Gastroesophageal sphincter (tissue), 4 donors: ENCODE data around the gene MTUS2. TPM values are rescaled to one million over a fixed set of nuclear protein-coding genes. Genes with fewer than 3 reads are reported as not detected.

Experiments
- ATAC-seq: fragments of 150-250 bp; one replicate; pipeline ENCODE4 v1.9.1; 2016; ENCODE audit warnings: mild to moderate bottlenecking, moderate library complexity
- H3K27ac ChIP-seq, 4 donors: fragments of 200-600 bp; sonication (generic) in 3 of 4; 1 replicate in 3 of 4; 2 replicates in 1 of 4; pipeline ENCODE4 v1.5.1; 2016 to 2019
- H3K27me3 ChIP-seq: fragments of 200-600 bp; sonication (generic); one replicate; pipeline ENCODE4 v1.5.1; 2019
- H3K36me3 ChIP-seq, 2 donors: fragments of 200-600 bp; sonication (generic); one replicate each; pipeline ENCODE4 v1.5.1; 2019; ENCODE audit warnings: control low read depth in 1 of 2
- H3K4me1 ChIP-seq, 3 donors: fragments of 200-600 bp; sonication (generic); 1 replicate in 2 of 3; 2 replicates in 1 of 3; pipeline ENCODE4 v1.5.1; 2016 to 2019; ENCODE audit warnings: control low read depth in 2 of 3
- H3K4me3 ChIP-seq, 2 donors: fragments of 200-600 bp; sonication (generic); one replicate each; pipeline ENCODE4 v1.5.1; 2019; ENCODE audit warnings: mild to moderate bottlenecking in 1 of 2, moderate library complexity in 1 of 2
- H3K9me3 ChIP-seq, 3 donors: fragments of 200-600 bp; sonication (generic); one replicate each; pipeline ENCODE4 v1.5.1; 2017 to 2019; ENCODE audit warnings: control low read depth in 2 of 3
- EP300 ChIP-seq: sonication (generic); formaldehyde crosslinking; IDR thresholded peaks from one replicate; pipeline ENCODE4 v1.6.1; 2017; ENCODE audit warnings: antibody characterized with exemption, mild to moderate bottlenecking
- POLR2A ChIP-seq, 2 donors: fragments of 450-650 bp; IDR thresholded peaks; one replicate each; pipeline ENCODE4 v1.6.1; 2017; ENCODE audit warnings: antibody characterized with exemption in 2 of 2, mild to moderate bottlenecking in 2 of 2, moderate library complexity in 1 of 2
- POLR2AphosphoS5 ChIP-seq: sonication (generic); formaldehyde crosslinking; IDR thresholded peaks from one replicate; pipeline ENCODE4 v1.6.1; 2017; ENCODE audit warnings: antibody characterized with exemption
- WGBS, 2 donors: methylation state at CpG; one replicate each; pipeline ENCODE4 v1.1.5; 2018; ENCODE audit warnings: low coverage in 1 of 2; 5-methylcytosine and 5-hydroxymethylcytosine counted together
- total RNA-seq, 4 donors: library from RNA; depleted of rRNA; stranded (reverse); fragments of >200 nt; gene quantifications; one replicate each; pipeline ENCODE4 v1.1.0, GENCODE V29; 2016
- TF ChIP-seq, protein P1 (sequence below), 4 experiments: fragments of 200-600 bp in 2 of 4; fragments of 450-650 bp in 2 of 4; sonication (generic) in 1 of 4; IDR thresholded peaks; one replicate each; pipeline ENCODE4 v1.5.1; 2017 to 2019; ENCODE audit warnings: antibody characterized with exemption in 4 of 4, mild to moderate bottlenecking in 2 of 4, moderate library complexity in 2 of 4

Gene MTUS2
- total RNA-seq, 4 donors from 2014 or later: 0.67 to 36.7 (median 18.4) TPM

DNA sequence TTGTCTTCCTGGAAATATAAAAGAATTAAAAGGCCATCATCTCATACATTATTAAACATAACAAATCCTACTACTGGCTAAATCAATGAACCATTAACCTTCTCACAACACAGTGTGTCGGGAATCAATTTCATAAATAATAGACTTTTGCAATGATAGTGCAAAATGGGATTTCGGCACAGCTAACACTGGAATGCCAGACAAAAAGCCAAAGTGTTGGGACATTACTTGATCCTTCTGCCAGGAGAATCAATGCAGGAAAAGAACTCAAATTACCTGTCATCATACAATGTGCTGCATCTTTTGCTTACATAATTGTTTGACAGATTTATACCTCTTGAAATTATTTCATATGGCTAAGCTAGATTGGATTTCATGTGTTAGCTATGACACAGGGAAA is 334.3 kb downstream of the MTUS2 start:
- TF ChIP-seq EP300 (no peak), POLR2A (IDR thresholded peaks at IDR 0.05) (no peak), POLR2AphosphoS5 (no peak)
- TF ChIP-seq, protein P1, sequence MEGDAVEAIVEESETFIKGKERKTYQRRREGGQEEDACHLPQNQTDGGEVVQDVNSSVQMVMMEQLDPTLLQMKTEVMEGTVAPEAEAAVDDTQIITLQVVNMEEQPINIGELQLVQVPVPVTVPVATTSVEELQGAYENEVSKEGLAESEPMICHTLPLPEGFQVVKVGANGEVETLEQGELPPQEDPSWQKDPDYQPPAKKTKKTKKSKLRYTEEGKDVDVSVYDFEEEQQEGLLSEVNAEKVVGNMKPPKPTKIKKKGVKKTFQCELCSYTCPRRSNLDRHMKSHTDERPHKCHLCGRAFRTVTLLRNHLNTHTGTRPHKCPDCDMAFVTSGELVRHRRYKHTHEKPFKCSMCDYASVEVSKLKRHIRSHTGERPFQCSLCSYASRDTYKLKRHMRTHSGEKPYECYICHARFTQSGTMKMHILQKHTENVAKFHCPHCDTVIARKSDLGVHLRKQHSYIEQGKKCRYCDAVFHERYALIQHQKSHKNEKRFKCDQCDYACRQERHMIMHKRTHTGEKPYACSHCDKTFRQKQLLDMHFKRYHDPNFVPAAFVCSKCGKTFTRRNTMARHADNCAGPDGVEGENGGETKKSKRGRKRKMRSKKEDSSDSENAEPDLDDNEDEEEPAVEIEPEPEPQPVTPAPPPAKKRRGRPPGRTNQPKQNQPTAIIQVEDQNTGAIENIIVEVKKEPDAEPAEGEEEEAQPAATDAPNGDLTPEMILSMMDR (IDR thresholded peaks at IDR 0.05): no peak
- no peaks in the 10 kb centered on the region for H3K9me3 ChIP-seq
- no peak overlapping the region for H3K27ac ChIP-seq
- 73% methylated on average over 2 of the region's 2 CpGs; no CpG with 5 or more reads in 1 of the 2 donors for WGBS, 2 donors
- no peaks in the 10 kb centered on the region for H3K36me3 ChIP-seq
- H3K4me1 ChIP-seq: no peaks in the 10 kb centered on the region
- ATAC-seq: no peak
- H3K4me3 ChIP-seq: no peak overlapping the region
- no peaks in the 10 kb centered on the region for H3K27me3 ChIP-seq

DNA sequence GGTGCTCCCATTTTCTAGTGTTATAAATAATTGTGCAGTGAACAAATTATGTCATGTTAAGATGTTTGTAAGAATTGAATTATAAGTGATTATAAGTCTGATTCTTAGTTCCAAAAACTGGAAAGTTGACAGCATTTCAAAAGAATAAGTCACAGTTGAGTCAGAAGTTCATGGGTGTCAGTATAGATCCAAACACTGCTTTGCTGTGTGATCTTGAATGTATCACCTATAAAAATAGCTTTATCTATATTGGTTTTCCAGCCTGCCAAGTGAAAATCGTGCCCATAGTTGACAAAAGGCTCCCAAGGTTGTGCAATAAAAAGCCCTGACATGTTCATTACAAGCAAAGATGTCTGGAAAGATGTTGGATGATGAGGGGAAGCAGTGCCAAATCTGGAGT is 336.0 kb downstream of the MTUS2 start:
- 33 to 55% methylated on average over 1 of the region's 1 CpG for WGBS, 2 donors

DNA sequence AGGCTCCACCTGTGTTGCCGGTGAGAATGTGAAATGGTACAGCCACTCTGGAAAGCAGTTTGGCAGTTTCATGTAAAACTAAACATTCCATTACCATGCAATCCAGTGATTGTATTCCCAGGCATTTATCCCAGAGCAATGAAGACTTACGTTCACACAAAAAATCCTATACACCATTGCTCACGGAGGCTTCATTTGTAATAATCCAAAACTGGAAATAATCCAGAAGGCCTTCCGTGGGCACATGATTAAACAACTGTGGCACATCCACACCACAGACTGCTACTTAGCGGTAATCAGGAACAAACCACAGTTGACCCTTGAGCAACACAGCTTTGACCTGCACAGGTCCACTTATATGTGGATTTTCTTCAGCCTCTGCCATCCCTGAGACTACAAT is 339.7 kb downstream of the MTUS2 start:
- TF ChIP-seq POLR2A (IDR thresholded peaks at IDR 0.05) (no peak), EP300 (no peak), POLR2AphosphoS5 (no peak)
- TF ChIP-seq, protein P1 (IDR thresholded peaks at IDR 0.05): no peak
- WGBS, 2 donors: 75 to 87% methylated on average over 5 of the region's 5 CpGs
- H3K27ac ChIP-seq: no peak overlapping the region
- H3K27me3 ChIP-seq: no peaks in the 10 kb centered on the region
- H3K36me3 ChIP-seq: no peaks in the 10 kb centered on the region
- H3K4me1 ChIP-seq: no peaks in the 10 kb centered on the region
- H3K9me3 ChIP-seq: no peaks in the 10 kb centered on the region
- H3K4me3 ChIP-seq: no peak overlapping the region
- no peak for ATAC-seq

More for the DNA sequence above, 336.0 kb downstream of the MTUS2 start:
- Histone ChIP-seq H3K4me1 (no peaks in the 10 kb centered on the region), H3K4me3 (no peak overlapping the region), H3K27me3 (no peaks in the 10 kb centered on the region), H3K9me3 (no peaks in the 10 kb centered on the region), H3K27ac (no peak overlapping the region), H3K36me3 (no peaks in the 10 kb centered on the region)
- TF ChIP-seq POLR2AphosphoS5 (no peak), POLR2A (IDR thresholded peaks at IDR 0.05) (no peak), EP300 (no peak)
- TF ChIP-seq, protein P1 (IDR thresholded peaks at IDR 0.05): no peak
- no peak for ATAC-seq

DNA sequence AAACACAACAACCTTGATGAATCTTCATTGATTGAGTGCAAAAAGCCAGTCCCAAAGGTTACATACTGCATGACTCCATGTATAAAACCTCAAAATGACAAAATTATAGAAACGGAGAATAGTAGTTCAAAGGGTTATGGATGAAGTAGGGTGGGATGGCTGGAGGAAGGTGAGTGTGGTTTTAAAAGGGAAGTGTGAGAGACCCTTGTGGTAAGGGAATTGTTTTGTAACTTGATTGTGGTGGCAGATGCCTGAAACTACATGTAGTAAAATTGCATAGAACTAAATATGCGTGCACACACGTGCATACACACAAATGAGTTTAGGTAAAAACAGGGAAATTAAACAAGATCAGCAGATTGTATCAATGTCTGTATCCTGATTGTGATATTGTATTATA is 340.7 kb downstream of the MTUS2 start:
- no peaks in the 10 kb centered on the region for H3K36me3 ChIP-seq
- H3K4me1 ChIP-seq: no peaks in the 10 kb centered on the region
- 88 to 90% methylated on average over 3 of the region's 3 CpGs for WGBS, 2 donors
- TF ChIP-seq POLR2A (IDR thresholded peaks at IDR 0.05) (no peak), EP300 (no peak), POLR2AphosphoS5 (no peak)
- H3K27ac ChIP-seq: no peak overlapping the region
- no peaks in the 10 kb centered on the region for H3K27me3 ChIP-seq
- no peaks in the 10 kb centered on the region for H3K9me3 ChIP-seq
- ATAC-seq: no peak
- no peak overlapping the region for H3K4me3 ChIP-seq

DNA sequence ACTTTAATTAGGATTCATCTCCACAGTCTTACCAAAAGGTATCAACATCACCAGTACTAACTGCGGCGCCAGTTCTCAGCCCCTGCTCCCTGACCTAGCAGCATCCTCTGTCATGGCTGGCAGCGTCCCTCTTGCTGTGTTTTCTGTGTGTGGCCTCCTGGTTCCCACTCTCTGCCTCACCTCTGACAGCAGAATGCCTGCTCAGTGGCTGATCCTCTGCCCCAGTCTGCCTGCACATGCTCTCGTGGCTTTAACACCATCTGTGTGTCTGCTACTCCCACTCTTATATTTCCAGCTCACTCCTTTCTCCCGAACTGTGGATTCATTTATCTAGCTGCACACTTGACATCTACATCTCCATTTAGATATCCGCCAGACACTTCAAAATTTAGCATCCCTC is 341.5 kb downstream of the MTUS2 start:
- 56 to 63% methylated on average over 3 to 6 of the region's 6 CpGs for WGBS, 2 donors
- H3K27me3 ChIP-seq: no peaks in the 10 kb centered on the region
- no peaks in the 10 kb centered on the region for H3K36me3 ChIP-seq
- TF ChIP-seq POLR2AphosphoS5 (no peak), EP300 (no peak), POLR2A (IDR thresholded peaks at IDR 0.05) (no peak)
- TF ChIP-seq, protein P1 (IDR thresholded peaks at IDR 0.05): no peak
- no peak overlapping the region for H3K27ac ChIP-seq
- no peaks in the 10 kb centered on the region for H3K9me3 ChIP-seq
- no peak overlapping the region for H3K4me3 ChIP-seq
- no peaks in the 10 kb centered on the region for H3K4me1 ChIP-seq
- ATAC-seq: no peak
